ENCODE data around the gene ARL15. TPM values are rescaled to one million over a fixed set of nuclear protein-coding genes. Genes with fewer than 3 reads are reported as not detected.

ARL15 gene
- 10 to 100 TPM; 11.8 to 12.5 TPM for total RNA-seq

GRCh38 chr5:54310433-54311175, at the start of gene ARL15:
Gene ARL15, minus strand, starts transcription at chr5:54310573.

Small RNA genes within 50 kb of the gene (microRNA-seq; reads per million reads assigned to microRNA genes)
- gene MIR4459 (ENCODE audit: borderline microRNAs expressed, borderline replicate concordance), result not detected
- 1.0 reads per million for gene MIR581 (ENCODE audit: borderline microRNAs expressed, borderline replicate concordance)

Other genes with a start within 250 kb of the ARL15 start
- not detected for gene HSPB3, start 145.1 kb upstream of the ARL15 start, total RNA-seq
- gene SNX18, start 207.2 kb upstream of the ARL15 start, total RNA-seq, result 10 to 100 TPM; 24.6 to 24.9 TPM

Data from activated naive CD4-positive, alpha-beta T cell treated with anti-CD3 and anti-CD28 coated beads, Interleukin-2, amount 10 ng/mL, durations not matched to agents 5 hours and 36 hours (primary cell).